Measurements from ENCODE around the gene SUSD1. TPM values are rescaled to one million over a fixed set of nuclear protein-coding genes. Genes with fewer than 3 reads are reported as not detected.
A peak's percentile ranks its signal among the peaks of the same experiment; 100 is the strongest.
"Not testable (repeated sequence)": the region's sequence is repeated elsewhere in the genome, so short reads cannot be mapped to it uniquely, and the experiment has no call there.

The SUSD1 gene
- total RNA-seq, 1 donor from 2014 or later, result 16.1 TPM

GRCh38 chr9:112129246-112129645 is 45.9 kb downstream of the SUSD1 start:
- DNase-seq, result no peak

- not testable (repeated sequence) for DNase-seq
Measured at GRCh38 chr9:112128399-112128798, 46.7 kb downstream of the SUSD1 start.

- no peak for DNase-seq
Measured at GRCh38 chr9:112127281-112127680, 47.8 kb downstream of the SUSD1 start.

- no peak for DNase-seq
Measured at GRCh38 chr9:112125951-112126388, 49.1 kb downstream of the SUSD1 start.

GRCh38 chr9:112124156-112124555 is 50.9 kb downstream of the SUSD1 start:
- DNase-seq, result no peak

- DNase-seq, result no peak
Measured at GRCh38 chr9:112121633-112122032, 53.5 kb downstream of the SUSD1 start.

GRCh38 chr9:112120439-112120925 is 54.6 kb downstream of the SUSD1 start:
- peak; percentile 3 for DNase-seq

GRCh38 chr9:112120030-112120341 is 55.1 kb downstream of the SUSD1 start:
- DNase-seq, result no peak

- no peak for DNase-seq
Measured at GRCh38 chr9:112119225-112120029, 55.7 kb downstream of the SUSD1 start.

GRCh38 chr9:112118009-112118408 is 57.1 kb downstream of the SUSD1 start:
- no peak for DNase-seq

- no peak for DNase-seq
Measured at GRCh38 chr9:112115970-112116753, 58.9 kb downstream of the SUSD1 start.

GRCh38 chr9:112115109-112115508 is 60.0 kb downstream of the SUSD1 start:
- DNase-seq, result no peak

- peak; percentile 14 for DNase-seq
Measured at GRCh38 chr9:112112941-112113681, 62.0 kb downstream of the SUSD1 start.

GRCh38 chr9:112112519-112112918 is 62.6 kb downstream of the SUSD1 start:
- no peak for DNase-seq

GRCh38 chr9:112111461-112111860 is 63.6 kb downstream of the SUSD1 start:
- DNase-seq, result no peak

- DNase-seq, result no peak
Measured at GRCh38 chr9:112110777-112111113, 64.4 kb downstream of the SUSD1 start.

GRCh38 chr9:112110094-112110776 is 64.9 kb downstream of the SUSD1 start:
- DNase-seq, result no peak

- DNase-seq, result no peak
Measured at GRCh38 chr9:112104901-112105300, 70.2 kb downstream of the SUSD1 start.

GRCh38 chr9:112104401-112104800 is 70.7 kb downstream of the SUSD1 start:
- DNase-seq, result no peak

GRCh38 chr9:112103405-112103804 is 71.7 kb downstream of the SUSD1 start:
- no peak for DNase-seq

GRCh38 chr9:112097712-112098688 is 77.1 kb downstream of the SUSD1 start:
- DNase-seq, result peak; percentile 34
